GM15510 (cell line): ENCODE data around the gene PRPF8.

ENCODE experiments used
- POLR2A ChIP-seq: IDR thresholded peaks from 3 replicates; pipeline ENCODE4 v1.6.1; 2011; ENCODE audit warnings: borderline replicate concordance; ENCODE audit not compliant: insufficient read length; ENCODE audit errors: extremely low read depth

The PRPF8 gene

DNA sequence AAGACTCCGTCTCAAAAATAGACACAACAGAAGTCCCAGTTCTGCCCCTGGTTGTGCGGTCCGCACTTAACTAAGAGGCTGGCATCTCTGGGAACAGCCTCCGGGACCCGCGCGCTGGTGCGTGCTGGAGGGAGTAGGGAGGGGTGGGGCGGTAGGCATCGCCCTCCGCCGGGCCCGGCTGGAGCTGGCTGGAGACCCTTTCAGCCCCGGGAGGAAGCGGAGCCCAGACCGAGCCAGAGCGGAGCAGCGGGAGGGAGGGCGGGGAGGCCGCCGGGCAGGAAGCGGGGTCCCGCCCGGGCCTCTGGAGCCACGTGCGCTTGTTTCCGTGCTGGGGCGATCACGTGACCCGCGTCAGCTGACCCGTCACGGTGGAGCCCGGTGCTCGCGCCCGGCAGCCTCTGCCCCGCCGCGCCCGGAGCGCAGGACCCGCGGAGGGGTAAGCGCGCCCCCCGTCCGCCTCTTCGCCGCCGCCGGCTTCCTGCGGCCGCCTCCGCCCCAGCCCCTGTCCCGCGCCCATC, 39.7 kb upstream of the PRPF8 start, which contains the start of gene WDR81:
Gene WDR81, plus strand, starts transcription at position 354 of the 518 bp plus-strand sequence. CDS start 256 bp downstream, outside the sequence.
- TF ChIP-seq POLR2A, result peak; percentile 66

DNA sequence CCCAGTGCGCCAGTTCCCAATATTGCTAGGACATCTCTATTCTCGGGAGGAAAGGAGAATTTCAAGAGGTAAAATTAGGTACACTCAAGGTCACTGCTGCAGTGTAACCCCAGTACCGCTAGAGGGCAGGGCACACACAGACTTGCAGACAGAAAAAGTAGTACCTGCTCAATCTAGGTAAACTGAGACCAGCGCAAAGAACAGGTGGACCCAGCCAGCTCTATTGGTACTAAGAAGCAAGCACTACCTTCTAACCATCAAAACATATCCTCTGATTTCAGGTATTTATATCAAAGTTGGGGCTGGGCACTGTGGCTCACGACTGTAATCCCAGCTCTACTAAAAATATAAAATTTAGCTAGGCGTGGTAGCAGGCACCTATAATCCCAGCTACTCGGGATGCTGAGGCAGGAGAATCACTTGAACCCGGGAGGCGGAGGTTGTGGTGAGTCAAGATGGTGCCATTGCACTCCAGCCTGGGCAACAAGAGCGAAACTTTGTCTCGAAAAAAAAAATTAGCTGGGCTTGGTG, 36.3 kb upstream of the PRPF8 start:
- no peak for TF ChIP-seq POLR2A

GRCh38 chr17:1718362-1719165, 33.9 kb upstream of the PRPF8 start:
- TF ChIP-seq POLR2A, result no peak

- TF ChIP-seq POLR2A, result peak; percentile 52
Observed at GRCh38 chr17:1716912-1717695, 32.4 kb upstream of the PRPF8 start.

DNA sequence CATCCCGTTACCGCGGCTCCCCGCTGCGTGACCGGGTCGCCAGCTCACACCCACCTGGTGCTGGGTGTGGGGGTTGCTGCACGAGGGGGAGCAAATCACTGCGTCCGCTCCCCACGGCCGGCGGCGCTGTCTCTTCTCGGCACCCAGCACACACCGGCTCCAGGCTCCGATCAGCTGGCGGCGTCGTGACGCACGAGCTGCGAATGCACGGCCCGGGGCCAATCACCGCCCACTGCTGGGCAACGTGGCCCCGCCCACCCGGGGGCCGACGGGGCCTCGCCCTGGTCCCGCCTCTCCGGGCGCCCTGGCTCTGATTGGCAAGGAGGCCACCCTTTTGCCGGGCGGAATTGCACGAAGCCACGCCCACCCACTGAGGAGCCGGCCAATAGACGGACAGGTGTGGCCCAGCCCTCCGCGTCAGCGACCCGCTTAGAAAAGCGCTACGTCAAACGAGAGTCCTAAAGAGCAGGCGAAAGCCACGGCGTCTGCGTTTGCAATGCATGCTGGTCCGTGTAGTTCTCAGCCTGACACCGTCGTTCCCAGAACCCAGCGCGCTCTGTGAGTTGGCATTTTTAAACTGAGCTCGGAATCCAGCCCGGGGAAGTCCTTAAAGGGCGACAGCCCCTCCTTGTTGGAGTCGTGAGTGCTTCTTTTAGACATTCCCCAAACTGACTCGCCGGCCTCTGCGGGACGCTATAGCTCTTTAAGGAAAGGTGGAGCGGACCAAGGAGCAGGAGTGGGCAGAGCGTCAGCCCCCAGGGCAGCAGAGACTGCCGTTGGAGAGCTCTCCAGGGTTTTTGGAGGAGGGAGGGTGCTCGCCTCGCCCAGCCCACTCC, 31.6 kb upstream of the PRPF8 start:
- TF ChIP-seq POLR2A, result peak; percentile 79

DNA sequence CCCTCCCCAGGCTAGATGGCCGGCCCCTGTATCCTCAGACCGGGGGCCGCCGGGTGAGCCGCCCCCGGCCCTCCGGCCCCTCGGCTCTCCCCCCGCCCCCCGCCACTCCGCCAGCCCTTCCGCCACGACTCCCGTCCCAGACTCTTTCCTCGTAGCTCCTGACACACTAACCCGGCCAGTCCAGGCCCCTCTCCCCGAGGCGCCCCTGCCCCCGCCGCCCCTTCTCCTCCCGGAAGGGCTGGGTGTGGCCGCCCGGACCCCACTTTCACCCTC, 31.1 kb upstream of the PRPF8 start:
- TF ChIP-seq POLR2A, result no peak

GRCh38 chr17:1714980-1715802, 30.5 kb upstream of the PRPF8 start:
- TF ChIP-seq POLR2A, result no peak

DNA sequence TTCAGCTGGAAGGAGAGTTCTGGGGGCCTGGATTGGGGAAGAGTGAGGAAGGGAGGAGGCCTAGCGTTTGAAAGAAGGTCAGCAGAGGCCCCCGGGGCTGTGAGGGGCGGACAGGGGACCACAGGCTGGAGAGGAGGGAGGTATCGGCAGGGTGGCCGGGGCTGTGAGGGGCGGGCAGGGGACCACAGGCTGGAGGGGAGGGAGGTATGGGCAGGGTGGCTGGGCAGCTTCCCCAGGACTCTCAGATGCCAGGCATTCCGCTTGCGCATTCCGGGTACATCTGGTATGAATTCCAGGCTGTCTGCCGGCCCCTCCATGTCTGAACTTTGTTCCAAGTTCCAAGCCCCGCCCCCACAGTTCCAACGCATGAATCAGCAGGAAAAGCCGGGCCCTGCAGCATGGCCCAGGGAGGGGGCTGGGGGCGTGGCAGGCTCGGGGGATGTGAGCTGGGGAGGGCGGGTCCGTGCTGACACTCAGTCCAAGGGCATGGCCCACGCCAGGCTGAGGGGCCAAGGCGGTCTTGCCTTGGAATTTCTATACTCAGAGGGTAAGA, 29.8 kb upstream of the PRPF8 start:
- no peak for TF ChIP-seq POLR2A

DNA sequence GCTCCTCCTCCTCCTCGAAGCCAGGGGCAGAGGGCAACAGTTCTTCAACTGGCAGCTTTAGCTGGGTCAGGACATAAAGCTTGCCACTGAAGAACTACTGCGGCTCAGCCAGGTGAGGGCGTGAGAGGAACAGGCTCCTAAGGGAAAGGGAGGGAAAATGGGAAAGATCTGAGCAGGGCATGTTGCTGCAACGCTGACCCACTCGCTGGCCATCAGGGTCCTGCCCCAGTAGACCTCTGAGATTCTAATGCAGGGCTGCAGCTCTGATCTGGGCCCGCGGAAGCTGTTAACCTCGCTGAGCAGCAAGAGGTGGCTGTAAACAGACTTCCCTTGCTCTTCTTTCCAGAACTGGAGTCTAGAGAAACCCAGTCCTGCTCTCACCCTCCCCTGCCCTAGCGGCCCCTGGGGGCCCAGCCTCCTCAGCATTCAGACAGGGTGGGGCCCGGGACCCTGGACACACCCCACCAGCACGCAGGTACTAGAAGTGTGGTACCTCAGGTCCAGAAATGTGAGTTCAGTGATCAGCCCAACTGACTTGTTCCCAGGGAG, 29.3 kb upstream of the PRPF8 start:
- TF ChIP-seq POLR2A, result no peak

- TF ChIP-seq POLR2A, result no peak
Observed at GRCh38 chr17:1713160-1713877, 28.7 kb upstream of the PRPF8 start.

- no peak for TF ChIP-seq POLR2A
Observed at GRCh38 chr17:1712271-1712670, 27.6 kb upstream of the PRPF8 start.

DNA sequence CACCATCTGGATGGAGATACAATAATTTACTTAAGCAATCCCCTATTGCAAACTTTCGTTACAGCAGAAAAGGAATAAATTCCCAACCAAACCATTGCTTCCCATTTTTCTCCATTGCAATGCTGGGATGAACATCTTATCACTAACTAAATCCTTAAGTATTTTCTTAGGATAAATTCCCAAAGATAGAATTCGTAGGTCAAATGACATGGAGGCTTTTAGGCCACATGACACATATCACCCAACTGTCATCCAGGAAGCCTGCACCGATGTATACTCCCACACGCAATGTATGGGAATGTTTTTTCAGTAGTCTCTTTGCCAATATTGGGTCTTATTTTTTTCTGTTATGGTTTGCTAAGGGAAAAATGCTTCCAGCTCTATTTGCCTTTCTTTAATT, 27.1 kb upstream of the PRPF8 start:
- no peak for TF ChIP-seq POLR2A
